Uterus (tissue), 4 donors: ENCODE results near the gene TCF3. TPM values are rescaled to one million over a fixed set of nuclear protein-coding genes. Genes with fewer than 3 reads are reported as not detected.

Source experiments
- DNase-seq, 2 donors: peaks; one replicate each; pipeline ENCODE4 v3.0.0-alpha.2; 2019 to 2020
- H3K27ac ChIP-seq, 2 donors: fragments of 200-600 bp; sonication (generic); 1 replicate in 1 of 2; 2 replicates in 1 of 2; pipeline ENCODE4 v1.5.1; 2016 to 2018
- H3K27me3 ChIP-seq, 2 donors: fragments of 200-600 bp; sonication (generic); one replicate each; pipeline ENCODE4 v1.5.1; 2018 to 2019; ENCODE audit warnings: control low read depth in 1 of 2
- H3K36me3 ChIP-seq, 2 donors: fragments of 200-600 bp; sonication (generic); one replicate each; pipeline ENCODE4 v1.5.1; 2019; ENCODE audit warnings: control low read depth in 1 of 2
- H3K4me1 ChIP-seq, 2 donors: fragments of 200-600 bp; sonication (generic); one replicate each; pipeline ENCODE4 v1.5.1; 2018 to 2019; ENCODE audit warnings: control low read depth in 1 of 2
- H3K4me3 ChIP-seq, 2 donors: fragments of 200-600 bp; sonication (generic); 1 replicate in 1 of 2; 2 replicates in 1 of 2; pipeline ENCODE4 v1.5.1; 2018 to 2019; ENCODE audit warnings: mild to moderate bottlenecking in 1 of 2
- H3K9me3 ChIP-seq, 2 donors: fragments of 200-600 bp; sonication (generic); one replicate each; pipeline ENCODE4 v1.5.1; 2019; ENCODE audit warnings: control low read depth in 1 of 2
- POLR2A ChIP-seq, 2 donors: fragments of 450-650 bp; IDR thresholded peaks; one replicate each; pipeline ENCODE4 v1.6.1; 2016; ENCODE audit warnings: antibody characterized with exemption in 2 of 2, mild to moderate bottlenecking in 1 of 2, moderate library complexity in 1 of 2
- intact Hi-C: fragments of 100-400 bp; cut with DNase I; formaldehyde crosslinking; loops from one replicate; pipeline ENCODE4 v1.15.1; 2023; ENCODE audit warnings: low total_unique reads
- total RNA-seq, 4 donors: library from RNA; depleted of rRNA in 3 of 4; stranded (reverse); fragments of >200 nt in 3 of 4; gene quantifications; one replicate each; pipeline versions ENCODE4 v1.1.0 to v1.2.4, GENCODE V29; 2014 to 2023
- TF ChIP-seq, protein P1 (sequence below), 4 experiments: fragments of 200-600 bp in 2 of 4; fragments of 450-650 bp in 2 of 4; sonication (generic) in 2 of 4; IDR thresholded peaks; one replicate each; pipeline ENCODE4 v1.5.1; 2016 to 2019; ENCODE audit warnings: antibody characterized with exemption in 4 of 4, mild to moderate bottlenecking in 2 of 4, moderate library complexity in 1 of 4
- donor health status: DM: yes; HTN: yes; CAD: no.

TCF3 gene
- total RNA-seq, 4 donors from 2014 or later, result 15.6 to 132 (median 65.7) TPM

DNA sequence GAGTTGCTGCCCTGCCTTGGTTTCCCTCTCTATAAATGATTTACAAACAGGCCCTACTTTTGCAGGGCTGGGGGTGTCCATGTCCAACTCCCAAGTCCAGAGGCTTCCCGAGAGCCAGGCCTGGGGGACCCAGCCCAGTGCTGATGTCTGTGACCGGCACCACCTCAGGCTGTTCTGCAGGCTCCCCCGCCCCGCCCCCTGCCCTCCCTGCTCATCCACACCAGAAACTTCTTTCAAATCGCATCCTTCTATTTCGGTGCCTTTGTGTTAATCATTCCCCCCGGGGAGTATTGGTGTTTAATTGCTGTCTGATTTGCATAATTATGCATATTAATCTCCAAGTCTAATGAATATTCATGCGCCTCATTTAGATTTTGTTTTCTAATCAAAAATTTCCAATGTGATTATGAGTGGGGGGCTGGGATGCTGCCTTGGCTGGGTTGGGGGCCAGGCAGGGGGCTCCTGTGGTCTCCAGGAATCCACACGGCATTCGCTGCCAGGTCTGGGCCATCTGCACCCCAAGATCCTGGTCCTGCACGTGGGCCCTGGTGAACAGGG, 19.1 kb downstream of the TCF3 start:
- DNase-seq, result no peak
- Histone ChIP-seq H3K9me3 (no peaks in the 10 kb centered on the region), H3K27ac (no peak overlapping the region), H3K36me3 (no peaks in the 10 kb centered on the region), H3K4me3 (no peak overlapping the region), H3K27me3 (no peaks in the 10 kb centered on the region), H3K4me1 (no peaks in the 10 kb centered on the region)
- intact Hi-C loops, result no loop called here
- TF ChIP-seq, protein P1, sequence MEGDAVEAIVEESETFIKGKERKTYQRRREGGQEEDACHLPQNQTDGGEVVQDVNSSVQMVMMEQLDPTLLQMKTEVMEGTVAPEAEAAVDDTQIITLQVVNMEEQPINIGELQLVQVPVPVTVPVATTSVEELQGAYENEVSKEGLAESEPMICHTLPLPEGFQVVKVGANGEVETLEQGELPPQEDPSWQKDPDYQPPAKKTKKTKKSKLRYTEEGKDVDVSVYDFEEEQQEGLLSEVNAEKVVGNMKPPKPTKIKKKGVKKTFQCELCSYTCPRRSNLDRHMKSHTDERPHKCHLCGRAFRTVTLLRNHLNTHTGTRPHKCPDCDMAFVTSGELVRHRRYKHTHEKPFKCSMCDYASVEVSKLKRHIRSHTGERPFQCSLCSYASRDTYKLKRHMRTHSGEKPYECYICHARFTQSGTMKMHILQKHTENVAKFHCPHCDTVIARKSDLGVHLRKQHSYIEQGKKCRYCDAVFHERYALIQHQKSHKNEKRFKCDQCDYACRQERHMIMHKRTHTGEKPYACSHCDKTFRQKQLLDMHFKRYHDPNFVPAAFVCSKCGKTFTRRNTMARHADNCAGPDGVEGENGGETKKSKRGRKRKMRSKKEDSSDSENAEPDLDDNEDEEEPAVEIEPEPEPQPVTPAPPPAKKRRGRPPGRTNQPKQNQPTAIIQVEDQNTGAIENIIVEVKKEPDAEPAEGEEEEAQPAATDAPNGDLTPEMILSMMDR (IDR thresholded peaks at IDR 0.05), result no peak
- TF ChIP-seq POLR2A (IDR thresholded peaks at IDR 0.05), result no peak

DNA sequence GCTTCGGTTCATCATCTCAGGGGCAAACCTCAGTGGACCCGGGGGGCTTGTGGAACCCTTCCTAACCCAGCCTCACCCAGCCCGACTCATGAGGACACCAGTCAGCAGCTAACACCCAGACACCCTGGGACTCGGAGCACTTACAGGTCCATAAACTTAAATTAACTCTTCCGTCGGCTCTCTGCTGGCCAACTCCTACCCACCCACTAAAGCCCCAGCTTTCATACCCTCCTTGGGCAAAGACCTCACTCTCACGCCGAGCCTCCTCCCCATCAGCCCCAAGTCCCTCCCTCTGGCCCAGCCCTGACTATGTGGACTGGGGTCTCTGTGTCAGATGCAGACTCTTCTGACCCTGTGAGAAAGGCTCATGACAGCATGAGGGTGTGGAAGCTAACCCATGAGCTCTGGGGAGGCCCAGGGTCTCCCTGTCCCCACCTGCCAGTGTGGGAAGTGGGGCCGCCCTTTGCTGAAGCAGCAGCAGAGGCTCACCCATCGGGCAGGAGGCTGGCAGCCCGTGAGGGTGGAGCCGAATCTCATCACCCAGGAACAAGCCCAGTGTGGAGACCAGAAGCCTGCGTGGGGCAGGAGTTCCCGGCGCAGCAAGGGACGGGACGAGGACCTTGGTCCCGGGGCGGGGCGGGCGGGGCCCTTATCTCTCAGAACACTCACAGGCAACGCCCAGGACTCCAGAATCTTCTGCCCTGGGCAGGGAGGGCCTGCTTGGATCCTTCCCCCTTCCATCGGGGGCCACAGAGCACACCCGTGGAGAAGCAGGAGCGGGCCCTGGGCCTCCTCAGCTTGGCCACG, 19.8 kb downstream of the TCF3 start:
- intact Hi-C loops, result no loop called here
- Histone ChIP-seq H3K4me1 (no peaks in the 10 kb centered on the region), H3K9me3 (no peaks in the 10 kb centered on the region), H3K36me3 (no peaks in the 10 kb centered on the region), H3K27ac (no peak overlapping the region), H3K4me3 (no peak overlapping the region), H3K27me3 (no peaks in the 10 kb centered on the region)
- DNase-seq, result no peak
- TF ChIP-seq, protein P1 (IDR thresholded peaks at IDR 0.05), result no peak
- no peak for TF ChIP-seq POLR2A (IDR thresholded peaks at IDR 0.05)

GRCh38 chr19:1631557-1632100, 20.8 kb downstream of the TCF3 start:
- H3K36me3 ChIP-seq, result no peaks in the 10 kb centered on the region
- no peaks in the 10 kb centered on the region for H3K4me1 ChIP-seq
- no peak for DNase-seq
- no peaks in the 10 kb centered on the region for H3K27me3 ChIP-seq
- TF ChIP-seq, protein P1 (IDR thresholded peaks at IDR 0.05), result no peak
- no peak for TF ChIP-seq POLR2A (IDR thresholded peaks at IDR 0.05)
- intact Hi-C loops, result no loop called here
- no peak overlapping the region for H3K4me3 ChIP-seq
- no peaks in the 10 kb centered on the region for H3K9me3 ChIP-seq
- no peak overlapping the region for H3K27ac ChIP-seq

DNA sequence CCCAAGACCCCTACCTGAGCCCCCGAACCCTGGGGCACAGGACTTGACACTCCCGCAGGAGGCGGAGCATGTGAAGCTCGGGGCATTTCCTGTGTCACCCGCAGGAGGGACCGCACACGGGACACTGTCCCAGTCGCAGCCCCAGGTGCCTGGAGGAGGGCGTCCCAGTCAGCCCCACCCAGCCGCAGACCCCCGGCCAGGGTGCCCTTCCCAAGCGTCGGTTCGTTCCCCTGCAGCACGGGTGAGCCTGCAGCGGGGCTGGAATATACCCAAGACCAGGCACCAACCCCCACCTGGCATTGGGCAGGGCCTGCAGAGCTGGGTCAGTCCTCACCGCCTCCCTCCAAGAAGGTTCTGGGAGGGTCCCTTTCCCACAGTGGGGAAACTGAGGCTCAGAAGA, 21.6 kb downstream of the TCF3 start:
- Histone ChIP-seq H3K4me1 (no peaks in the 10 kb centered on the region), H3K27ac (no peak overlapping the region), H3K4me3 (no peak overlapping the region), H3K27me3 (no peaks in the 10 kb centered on the region), H3K36me3 (no peaks in the 10 kb centered on the region), H3K9me3 (no peaks in the 10 kb centered on the region)
- no peak for TF ChIP-seq POLR2A (IDR thresholded peaks at IDR 0.05)
- TF ChIP-seq, protein P1 (IDR thresholded peaks at IDR 0.05), result no peak
- DNase-seq, result no peak
- intact Hi-C loops, result no loop called here

GRCh38 chr19:1630012-1630411, 22.4 kb downstream of the TCF3 start:
- H3K4me1 ChIP-seq, result no peaks in the 10 kb centered on the region
- intact Hi-C loops, result no loop called here
- H3K27ac ChIP-seq, result no peak overlapping the region
- no peak for DNase-seq
- H3K4me3 ChIP-seq, result no peak overlapping the region
- TF ChIP-seq, protein P1 (IDR thresholded peaks at IDR 0.05), result no peak
- no peak for TF ChIP-seq POLR2A (IDR thresholded peaks at IDR 0.05)
- no peaks in the 10 kb centered on the region for H3K36me3 ChIP-seq
- H3K27me3 ChIP-seq, result no peaks in the 10 kb centered on the region
- H3K9me3 ChIP-seq, result no peaks in the 10 kb centered on the region
